ENCODE measurements around the gene DNMT3B.

DNA sequence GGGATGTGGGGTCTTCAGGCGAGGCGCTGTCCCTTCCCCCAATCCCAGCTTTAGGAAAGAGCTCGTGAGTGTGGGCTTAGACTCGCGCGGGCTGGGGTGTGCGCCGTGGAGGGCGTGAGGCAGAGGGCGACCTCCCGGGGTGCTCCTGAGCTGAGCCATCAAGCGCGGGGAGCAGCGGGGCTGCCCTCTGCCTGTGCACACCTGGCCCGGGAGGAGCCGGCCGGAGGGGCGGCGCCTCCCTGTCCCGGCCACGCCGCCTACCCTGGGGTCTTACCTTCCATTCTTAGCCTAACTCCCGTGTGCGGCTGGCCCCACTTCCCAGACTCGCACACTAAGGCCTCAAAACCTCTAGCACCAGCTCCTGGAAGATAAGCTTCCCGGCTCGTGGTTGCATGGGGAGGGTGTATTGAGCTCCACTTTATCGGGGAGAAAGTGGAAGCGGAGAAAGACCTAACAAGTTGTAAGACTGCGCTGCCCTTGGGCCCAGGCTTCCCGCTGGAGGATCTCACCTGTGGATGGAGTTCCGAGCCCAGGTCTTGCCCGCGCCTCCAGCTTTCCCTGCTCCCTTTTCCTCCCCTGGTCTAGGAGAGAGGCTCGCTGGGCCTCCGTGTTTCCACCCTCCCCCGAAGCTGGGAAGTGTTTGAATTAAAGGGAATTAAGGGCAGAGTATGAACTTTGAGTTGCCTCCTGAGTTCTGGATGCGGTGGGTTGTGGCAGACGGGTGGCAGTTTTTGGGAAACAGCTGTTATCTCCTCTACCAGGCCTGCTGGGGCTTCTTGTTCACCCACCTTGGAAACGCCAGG, 1.2 kb downstream of the DNMT3B start:
- TF ChIP-seq, protein P1, sequence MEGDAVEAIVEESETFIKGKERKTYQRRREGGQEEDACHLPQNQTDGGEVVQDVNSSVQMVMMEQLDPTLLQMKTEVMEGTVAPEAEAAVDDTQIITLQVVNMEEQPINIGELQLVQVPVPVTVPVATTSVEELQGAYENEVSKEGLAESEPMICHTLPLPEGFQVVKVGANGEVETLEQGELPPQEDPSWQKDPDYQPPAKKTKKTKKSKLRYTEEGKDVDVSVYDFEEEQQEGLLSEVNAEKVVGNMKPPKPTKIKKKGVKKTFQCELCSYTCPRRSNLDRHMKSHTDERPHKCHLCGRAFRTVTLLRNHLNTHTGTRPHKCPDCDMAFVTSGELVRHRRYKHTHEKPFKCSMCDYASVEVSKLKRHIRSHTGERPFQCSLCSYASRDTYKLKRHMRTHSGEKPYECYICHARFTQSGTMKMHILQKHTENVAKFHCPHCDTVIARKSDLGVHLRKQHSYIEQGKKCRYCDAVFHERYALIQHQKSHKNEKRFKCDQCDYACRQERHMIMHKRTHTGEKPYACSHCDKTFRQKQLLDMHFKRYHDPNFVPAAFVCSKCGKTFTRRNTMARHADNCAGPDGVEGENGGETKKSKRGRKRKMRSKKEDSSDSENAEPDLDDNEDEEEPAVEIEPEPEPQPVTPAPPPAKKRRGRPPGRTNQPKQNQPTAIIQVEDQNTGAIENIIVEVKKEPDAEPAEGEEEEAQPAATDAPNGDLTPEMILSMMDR (IDR thresholded peaks at IDR 0.05): no peak
- TF ChIP-seq POLR2A (IDR thresholded peaks at IDR 0.05): no peak

Measured in adrenal gland (tissue), 5 donors.